ENCODE results near the gene PPM1B.

PPM1B gene

DNA sequence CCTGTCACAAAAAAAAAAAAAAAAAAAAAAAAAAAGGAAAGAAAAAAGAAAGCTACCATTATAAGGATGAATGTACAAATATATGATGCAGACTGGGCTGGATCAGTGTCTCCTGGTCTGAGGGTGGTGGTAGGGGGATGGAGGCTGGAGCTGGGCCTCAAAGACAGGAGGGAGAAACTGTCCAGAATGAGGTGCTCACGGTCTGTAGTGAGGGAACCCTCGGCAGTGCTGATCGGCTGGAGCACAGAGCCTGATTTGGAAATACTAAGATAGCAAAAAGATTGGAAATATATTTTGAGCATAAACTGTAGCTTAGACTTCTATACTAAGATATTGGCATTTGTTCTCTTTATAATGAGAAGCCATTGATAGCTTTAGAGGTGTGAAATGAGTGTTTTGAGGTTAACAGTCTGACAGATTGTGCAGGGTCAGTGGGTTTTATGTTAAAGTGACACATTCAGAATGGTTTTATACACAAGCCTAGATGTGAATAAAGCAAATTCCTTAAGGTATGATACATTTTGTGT lies 98.7 kb downstream of the PPM1B start:
- DNase-seq, result no peak

DNA sequence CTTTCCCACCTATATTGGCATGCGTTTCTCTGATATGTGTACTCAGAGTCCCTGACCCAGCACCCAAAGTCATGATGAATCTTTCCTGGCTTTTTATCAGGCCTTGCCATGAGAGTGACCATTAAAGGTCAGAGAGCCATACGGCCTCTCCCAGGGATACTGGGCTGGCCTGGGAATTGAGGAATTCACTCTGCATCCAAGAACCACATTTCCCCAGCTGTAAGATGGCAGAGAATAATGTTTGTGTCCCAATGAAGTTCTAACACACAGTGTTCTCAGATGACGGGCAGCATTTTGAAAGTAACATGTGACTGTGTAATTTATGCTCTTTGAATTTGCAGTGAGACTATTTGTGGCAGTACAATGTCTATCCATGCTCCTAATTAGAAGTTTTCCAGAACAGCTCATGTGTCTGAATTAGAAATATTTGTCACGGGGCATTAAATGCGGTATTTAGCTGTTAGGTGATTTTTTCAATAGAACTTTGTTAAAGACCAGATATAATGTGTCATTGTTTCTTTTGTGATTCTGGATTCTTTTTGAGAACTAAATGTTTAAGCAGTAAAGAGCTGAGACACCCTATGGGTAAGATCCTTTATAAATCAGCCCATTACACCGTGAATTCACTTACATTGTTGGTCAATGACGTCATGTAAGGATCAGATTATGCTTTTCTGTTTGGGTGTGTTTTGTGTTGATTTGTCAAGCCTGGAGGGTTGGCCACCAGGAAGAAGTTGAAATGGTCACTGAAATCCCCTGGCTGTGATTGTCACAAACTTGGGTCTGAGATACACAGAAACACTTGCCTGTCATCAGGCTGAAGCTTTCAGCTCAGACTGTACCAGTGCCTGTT lies 99.3 kb downstream of the PPM1B start:
- no peak for DNase-seq

DNA sequence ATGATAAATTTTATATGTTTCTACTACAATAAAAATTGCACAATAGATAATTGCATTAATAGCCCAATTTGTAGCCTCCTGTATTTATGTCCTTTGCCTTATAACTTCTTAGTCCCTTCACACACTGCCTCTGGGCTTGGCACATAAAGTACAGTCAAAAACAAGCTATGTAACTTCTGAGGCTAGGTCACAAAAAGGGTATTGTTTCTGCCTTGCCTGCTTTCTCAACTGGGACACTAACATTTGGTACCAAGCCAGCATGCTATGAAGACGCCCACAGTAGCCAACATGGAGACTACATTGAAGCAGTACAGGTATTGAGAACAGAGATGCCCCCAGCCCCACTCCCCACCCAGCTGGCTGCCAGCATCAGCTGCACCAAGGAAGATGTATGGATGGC lies 101.2 kb downstream of the PPM1B start:
- no peak for DNase-seq

DNA sequence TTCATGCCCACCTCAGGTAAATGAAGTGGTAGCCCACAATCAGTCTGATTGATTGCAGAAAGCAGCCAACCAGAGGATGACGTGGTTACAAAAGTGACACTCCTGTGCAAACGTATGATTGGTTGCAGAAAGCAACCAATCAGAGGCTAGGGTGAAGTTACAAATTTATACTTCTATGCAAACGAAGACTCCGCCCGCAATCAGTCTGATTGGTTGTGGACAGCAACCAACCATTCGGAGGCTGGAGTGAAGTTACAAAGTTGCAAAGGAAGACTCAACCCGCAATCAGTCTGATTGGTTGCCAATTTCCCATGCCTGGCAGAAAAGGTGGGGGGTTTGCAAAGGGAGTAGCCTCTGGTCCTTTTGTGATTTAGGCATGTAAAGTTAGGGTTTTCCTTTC lies 102.6 kb downstream of the PPM1B start:
- no peak for DNase-seq

DNA sequence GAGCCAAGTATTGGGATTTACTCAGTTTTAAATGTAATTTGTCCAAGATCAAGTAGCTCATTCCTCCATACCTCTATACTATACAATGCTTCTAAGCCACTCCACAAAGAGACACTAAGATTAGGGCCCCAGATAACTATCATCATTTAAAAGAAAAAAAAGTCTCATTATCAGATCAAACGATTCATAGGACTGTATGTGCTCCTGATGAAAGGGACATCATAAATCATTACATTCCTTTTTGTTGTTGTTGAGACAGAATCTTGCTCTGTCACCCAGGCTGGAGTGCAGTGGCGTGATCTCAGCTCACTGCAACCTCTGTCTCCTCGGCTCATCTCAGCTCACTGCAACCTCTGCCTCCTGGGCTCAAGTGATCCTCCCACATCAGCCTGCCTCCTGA lies 104.4 kb downstream of the PPM1B start:
- DNase-seq, result no peak

DNA sequence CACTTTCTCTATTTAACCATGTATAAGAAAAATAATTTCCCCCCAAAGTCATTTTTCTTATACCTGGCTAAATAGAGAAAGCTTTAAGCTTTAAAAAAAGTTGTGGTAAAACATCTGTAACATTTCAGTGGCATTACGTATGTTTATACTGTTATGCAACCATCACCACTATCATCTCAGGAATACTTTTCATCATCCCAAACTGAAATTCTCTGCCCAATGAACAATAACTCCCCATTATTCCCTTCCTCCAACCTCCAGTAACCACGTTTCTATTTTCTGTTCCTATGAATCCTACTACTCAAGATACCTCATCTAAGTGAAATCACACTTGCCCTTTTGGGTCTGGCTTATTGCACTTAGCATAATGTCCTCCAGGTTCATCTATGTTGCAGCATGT lies 104.9 kb downstream of the PPM1B start:
- no peak for DNase-seq

DNA sequence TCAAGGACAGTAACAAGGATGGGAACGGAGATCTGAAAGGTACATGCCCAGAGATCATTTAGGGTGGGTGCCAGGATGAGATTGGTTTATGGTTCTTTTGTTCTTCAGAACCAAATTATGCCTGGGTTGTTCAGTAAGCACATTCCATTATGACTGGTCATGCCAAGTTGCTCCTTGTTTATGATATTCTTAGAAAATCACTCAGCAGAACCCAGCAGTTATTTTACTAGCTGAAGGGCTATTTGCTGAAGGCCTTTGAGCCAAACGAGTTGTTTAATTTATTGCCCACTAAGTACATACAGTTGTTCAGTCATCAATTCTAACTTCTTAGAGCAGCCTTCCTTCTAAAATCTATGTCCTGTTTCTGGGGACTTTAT lies 107.2 kb downstream of the PPM1B start:
- no peak for DNase-seq

DNA sequence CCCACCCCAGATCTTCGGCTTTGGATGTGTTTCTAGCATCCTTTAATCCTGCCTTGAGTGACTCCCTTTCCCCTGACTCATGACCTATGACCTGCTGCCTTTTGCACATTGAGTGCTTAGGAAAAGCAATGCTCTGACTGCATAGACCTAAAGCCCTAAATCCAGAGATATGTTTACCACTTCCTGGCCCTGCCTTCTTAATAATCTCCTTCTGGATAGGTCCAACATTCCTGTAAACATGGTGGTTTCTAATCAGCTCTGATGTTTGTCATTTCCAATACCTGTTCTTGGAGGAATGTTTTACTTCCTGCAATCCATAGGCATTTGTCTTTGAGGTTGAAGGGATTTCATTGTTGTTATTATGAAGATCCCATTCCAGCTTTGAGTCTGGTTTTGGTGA lies 108.9 kb downstream of the PPM1B start:
- no peak for DNase-seq

DNA sequence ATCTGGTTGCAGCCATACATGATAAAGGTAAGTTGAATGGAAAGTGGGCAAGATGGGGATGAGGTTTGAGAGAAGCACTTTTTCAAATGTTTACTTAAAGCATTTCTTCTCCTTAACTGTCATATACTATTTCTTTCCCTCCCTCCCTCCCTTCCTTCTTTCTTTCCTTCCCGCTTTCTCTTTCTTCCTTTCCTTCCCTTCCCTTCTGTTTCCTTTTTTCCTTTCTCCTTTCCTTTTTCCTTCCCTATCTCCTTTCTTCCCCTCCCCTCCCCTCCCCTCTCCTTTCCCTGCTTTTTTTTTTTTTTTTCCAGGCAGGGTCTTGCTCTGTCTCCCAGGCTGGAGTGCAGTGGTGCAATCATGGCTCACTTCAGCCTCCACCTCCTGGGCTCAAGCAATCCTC lies 112.2 kb downstream of the PPM1B start:
- DNase-seq, result no peak

All from CD4-positive, alpha-beta T cell treated with Interleukin-12 subunit alpha and Interleukin-12 subunit beta, for 1 hour (primary cell).